Measurements from ENCODE around the gene AIG1.

DNA sequence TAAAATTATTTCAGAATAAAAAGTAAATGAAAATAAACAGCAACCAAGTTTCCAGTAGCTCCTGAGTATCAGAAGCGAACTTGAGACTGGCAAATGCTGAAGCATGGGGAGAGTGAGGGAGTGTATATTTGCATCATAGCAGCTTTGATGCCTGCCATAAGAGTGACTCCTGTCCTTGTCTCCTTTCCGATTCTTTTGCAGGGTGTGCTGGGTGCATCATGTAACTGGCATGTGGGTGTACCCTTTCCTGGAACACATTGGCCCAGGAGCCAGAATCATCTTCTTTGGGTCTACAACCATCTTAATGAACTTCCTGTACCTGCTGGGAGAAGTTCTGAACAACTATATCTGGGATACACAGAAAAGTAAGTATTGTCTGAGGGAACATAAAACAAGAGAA is 272.4 kb downstream of the AIG1 start:
- TF ChIP-seq, protein P1, sequence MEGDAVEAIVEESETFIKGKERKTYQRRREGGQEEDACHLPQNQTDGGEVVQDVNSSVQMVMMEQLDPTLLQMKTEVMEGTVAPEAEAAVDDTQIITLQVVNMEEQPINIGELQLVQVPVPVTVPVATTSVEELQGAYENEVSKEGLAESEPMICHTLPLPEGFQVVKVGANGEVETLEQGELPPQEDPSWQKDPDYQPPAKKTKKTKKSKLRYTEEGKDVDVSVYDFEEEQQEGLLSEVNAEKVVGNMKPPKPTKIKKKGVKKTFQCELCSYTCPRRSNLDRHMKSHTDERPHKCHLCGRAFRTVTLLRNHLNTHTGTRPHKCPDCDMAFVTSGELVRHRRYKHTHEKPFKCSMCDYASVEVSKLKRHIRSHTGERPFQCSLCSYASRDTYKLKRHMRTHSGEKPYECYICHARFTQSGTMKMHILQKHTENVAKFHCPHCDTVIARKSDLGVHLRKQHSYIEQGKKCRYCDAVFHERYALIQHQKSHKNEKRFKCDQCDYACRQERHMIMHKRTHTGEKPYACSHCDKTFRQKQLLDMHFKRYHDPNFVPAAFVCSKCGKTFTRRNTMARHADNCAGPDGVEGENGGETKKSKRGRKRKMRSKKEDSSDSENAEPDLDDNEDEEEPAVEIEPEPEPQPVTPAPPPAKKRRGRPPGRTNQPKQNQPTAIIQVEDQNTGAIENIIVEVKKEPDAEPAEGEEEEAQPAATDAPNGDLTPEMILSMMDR (IDR thresholded peaks at IDR 0.05): no peak
- TF ChIP-seq EP300 (IDR thresholded peaks at IDR 0.05): no peak
- TF ChIP-seq POLR2AphosphoS5 (IDR thresholded peaks at IDR 0.05): no peak
